NK-92 treated with Interleukin-12 subunit alpha and Interleukin-12 subunit beta, amount 100 ng/mL, for 24 hours (cell line): ENCODE data around the gene ARRDC2.
"Not testable (repeated sequence)": the region's sequence is repeated elsewhere in the genome, so short reads cannot be mapped to it uniquely, and the experiment has no call there.

Experiments
- DNase-seq: peaks from one replicate; lab custom pipeline; 2025; lab: John Stamatoyannopoulos, UW

ARRDC2 gene

GRCh38 chr19:18016209-18016910 lies 8.4 kb downstream of the ARRDC2 start:
- no peak for DNase-seq

DNA sequence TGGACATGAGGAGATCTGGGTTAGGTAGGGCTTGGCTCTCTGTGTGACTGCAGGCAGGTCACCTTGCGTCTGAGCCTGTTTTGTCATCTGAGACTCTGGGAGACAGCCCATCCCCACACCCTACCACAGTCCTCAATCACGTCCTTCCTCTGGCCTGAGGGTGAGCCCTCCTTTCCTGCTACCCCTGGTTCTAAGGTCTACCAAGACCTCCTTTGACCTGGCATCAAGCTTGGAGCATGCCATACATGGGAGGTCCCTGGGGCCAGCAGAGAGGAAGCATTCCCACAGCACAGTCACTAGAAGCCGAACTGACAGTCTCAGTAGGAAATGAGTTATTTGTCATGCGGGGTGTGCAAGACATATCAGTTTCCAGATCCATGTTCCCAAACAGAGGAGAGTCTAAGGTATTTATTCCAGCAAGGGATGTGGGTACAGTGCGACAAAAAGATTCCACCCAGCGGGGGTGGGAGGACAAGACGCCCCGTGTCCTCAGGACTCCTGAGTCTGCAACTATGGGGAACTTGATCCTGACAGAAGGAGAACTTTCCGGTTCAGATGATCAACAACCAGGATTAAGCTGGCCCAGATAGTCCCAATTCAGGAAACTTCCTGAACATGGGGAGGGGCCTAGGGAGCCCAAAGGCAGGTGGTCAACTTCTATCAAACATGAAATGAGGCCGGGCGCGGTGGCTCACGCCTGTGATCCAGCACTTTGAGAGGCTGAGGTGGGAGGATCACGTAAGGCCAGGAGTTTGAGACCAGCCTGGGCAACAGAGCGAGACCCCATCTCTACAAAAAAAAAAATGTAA lies 9.5 kb downstream of the ARRDC2 start:
- DNase-seq, result no peak

- DNase-seq, result no peak
These were observed 12.5 kb downstream of the ARRDC2 start for GRCh38 chr19:18020212-18021085.

DNA sequence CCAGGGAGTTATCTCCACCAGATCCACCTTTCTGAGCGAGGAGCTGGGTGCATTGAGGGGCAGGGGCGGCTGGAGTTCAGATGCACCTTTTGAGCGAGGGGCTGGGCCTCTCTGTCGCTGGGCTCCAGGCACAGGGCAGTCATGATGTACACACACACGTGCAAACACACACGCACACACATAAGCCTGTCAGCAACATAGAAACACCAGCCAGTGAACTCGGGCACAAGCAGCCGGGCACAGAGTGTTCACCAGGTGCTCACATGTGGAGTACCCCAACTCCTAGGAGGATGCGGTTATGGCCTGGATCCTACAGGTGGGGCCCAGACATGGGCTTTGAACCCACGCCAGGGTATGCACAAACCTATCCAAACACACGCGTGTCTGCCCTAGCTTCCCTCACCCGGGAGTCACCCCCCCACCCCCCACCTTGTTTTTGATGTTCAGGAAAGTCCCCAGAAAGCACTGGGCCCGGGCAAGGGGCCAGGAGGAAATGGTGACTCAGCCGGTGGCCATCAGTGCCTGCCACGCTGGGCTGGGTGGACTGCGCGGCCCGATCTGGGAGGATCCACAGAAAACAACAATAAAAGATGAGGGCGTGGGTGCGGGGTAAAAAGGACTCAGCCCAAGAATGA lies 13.3 kb downstream of the ARRDC2 start:
- no peak for DNase-seq

- no peak for DNase-seq
These were observed 15.8 kb downstream of the ARRDC2 start for GRCh38 chr19:18023622-18024251.

DNA sequence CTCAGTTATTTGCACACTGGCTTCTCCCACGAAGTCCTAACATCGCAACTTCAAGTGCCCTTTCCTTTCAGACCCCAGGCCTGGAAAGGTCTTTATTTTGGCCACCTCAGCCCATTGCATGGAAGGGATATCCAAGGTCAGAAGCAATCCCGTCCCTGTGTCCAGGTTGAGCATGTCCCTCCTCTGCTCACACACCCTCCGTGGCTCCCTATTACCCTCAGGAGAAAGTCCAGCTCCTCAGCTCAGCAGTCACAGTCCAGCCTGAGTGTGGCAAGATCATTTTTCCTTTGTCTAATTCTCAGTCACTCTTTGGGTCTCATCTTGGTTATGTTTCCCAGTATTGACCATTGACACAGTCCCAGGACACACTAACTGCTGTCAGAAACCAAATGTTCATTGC lies 19.2 kb downstream of the ARRDC2 start:
- DNase-seq, result no peak

DNA sequence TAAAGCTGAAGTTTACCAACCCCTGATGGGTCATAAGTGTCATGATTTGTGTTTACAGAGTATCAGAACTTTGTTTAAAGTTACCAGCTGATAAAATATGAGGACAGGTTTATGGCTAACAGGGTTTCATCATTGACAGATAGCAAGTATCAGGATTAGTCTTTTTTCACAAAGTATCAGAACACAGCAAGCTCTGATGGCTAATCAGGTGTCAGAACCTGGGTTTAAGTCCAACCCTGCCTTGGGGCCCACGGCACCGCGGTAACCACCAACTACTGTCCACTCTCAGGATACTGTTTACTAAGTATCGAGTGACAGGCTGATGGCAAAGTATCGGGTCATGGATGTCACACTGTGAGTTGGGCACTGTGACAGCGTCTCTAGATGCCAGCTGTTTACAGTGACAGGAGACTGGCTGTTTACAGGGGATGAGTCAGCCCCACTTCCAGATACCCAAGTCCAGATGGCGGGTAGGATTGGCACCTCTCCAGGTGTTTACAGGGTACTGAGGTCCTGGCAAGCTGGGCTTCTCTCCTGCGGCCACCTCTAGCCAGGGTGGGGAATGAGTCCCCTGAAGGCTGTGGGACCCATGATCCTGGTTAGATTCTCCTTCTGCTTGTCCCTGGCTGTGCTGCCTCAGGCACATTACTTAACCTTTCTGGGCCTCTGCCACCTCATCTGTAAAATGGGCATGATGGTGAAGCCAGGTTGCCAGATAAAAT lies 21.8 kb downstream of the ARRDC2 start:
- no peak for DNase-seq

GRCh38 chr19:18031401-18031800 lies 23.4 kb downstream of the ARRDC2 start:
- not testable (repeated sequence) for DNase-seq

GRCh38 chr19:18032102-18032501 lies 24.1 kb downstream of the ARRDC2 start:
- not testable (repeated sequence) for DNase-seq

GRCh38 chr19:18041054-18041453 lies 33.1 kb downstream of the ARRDC2 start:
- no peak for DNase-seq

DNA sequence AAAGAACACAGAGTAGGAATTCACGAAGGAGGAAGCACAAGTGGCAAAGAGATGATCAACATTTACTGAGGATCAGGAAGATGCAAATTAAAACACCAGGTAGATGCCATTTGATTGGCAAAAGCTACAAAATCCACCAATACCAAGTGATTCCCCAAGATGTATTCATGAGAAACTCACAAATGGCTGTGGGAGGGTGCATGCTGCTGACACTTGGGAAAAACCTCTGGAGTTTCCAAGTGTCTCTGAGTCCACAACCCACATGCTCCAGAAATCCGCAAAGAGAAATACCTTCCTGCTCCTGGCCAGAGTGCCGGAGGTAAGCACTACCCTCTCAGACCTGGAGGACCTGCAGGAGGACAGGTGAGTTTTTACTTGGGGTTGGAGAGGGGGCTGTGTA lies 35.7 kb downstream of the ARRDC2 start:
- no peak for DNase-seq

- peak; percentile 85 for DNase-seq
These were observed 36.9 kb downstream of the ARRDC2 start for GRCh38 chr19:18044825-18045304.

- DNase-seq, result no peak
These were observed 37.5 kb downstream of the ARRDC2 start for GRCh38 chr19:18045307-18046050.

GRCh38 chr19:18046059-18046718 lies 38.2 kb downstream of the ARRDC2 start:
- no peak for DNase-seq

GRCh38 chr19:18049385-18049784 lies 41.4 kb downstream of the ARRDC2 start:
- DNase-seq, result no peak

DNA sequence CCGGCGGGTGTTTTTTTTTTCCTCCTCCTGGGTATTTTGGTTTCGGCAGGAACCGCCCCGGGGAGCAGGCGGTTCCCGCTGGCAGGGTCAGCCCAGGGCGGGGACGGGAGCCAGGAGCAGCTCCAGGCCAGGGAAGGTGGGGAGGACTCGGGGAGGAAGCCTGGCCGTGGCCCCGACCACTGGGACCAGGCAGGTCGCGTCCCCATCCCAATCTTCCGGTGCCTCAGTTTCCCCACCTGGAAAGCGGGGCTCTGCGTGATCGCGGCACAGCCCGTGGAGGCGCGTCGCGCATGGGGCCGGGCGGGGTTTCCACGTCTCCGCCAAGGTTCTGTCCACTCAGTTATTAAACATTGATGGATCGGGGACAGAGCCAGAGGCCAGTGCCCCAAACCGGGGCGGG lies 43.9 kb downstream of the ARRDC2 start:
- DNase-seq, result no peak

DNA sequence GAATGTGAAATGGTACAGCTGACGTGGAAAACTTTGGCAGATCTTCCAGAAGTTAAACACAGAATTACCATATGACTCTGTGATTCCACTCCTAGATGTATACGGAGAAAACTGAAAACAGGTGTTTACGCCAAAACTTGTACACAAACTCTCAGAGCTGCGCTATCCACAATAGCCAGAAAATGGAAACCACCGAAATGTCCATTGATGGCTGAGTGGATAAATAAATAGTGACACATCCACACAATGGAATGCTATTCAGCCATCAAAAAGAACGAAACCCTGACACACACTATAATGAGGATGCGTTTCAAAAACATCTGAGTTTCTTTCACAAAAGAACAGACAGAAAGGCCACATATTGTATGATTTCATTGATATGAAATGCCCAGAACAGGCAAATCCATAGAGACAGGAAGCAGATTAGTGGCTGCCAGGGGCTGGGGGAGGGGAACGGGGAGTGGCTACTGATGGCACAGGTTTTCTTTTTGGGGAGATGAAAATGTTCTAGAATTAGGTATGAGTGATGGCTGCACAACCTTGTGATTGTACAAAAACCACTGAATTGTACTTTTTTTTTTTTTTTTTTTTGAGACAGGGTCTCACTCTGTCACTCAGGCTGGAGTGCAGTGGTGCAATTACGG lies 45.7 kb downstream of the ARRDC2 start:
- DNase-seq, result no peak

- DNase-seq, result no peak
These were observed 48.0 kb downstream of the ARRDC2 start for GRCh38 chr19:18055967-18056366.

GRCh38 chr19:18057557-18057956 lies 49.6 kb downstream of the ARRDC2 start:
- DNase-seq, result no peak
